Activated CD4-positive, alpha-beta T cell treated with anti-CD3 and anti-CD28 coated beads, Interleukin-2, Interleukin-6, amounts not matched to agents 100 ng/mL and 50 ng/mL, durations not matched to agents 16 hours and 8 hours (primary cell): ENCODE data around the gene SI.
"Not testable (repeated sequence)": the region's sequence is repeated elsewhere in the genome, so short reads cannot be mapped to it uniquely, and the experiment has no call there.

Experiments
- DNase-seq: peaks from one replicate; pipeline ENCODE4 v3.0.0-alpha.2; 2020

SI gene

DNA sequence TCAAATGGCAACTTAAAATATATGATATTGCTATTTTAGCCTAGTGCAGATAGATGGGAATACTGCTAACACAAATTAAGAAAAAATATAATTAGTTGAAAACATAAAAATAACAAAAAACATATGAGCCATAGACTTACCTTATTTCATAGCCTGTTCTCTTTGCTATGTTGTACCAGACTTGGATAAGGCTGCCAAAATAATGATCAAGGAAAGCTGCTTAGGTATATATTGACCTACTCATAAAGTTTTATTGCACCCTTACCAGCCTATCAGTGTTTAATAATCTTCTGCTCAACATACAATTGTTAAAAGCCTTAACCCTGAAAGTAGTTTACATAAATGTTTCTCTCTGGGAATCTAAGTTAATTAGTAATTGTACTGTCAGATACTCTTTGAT, at the start of gene SI:
Gene SI, minus strand, starts transcription at position 204 of the 400 bp plus-strand sequence. CDS start 2,484 bp downstream, outside the sequence.
- no peak for DNase-seq

DNA sequence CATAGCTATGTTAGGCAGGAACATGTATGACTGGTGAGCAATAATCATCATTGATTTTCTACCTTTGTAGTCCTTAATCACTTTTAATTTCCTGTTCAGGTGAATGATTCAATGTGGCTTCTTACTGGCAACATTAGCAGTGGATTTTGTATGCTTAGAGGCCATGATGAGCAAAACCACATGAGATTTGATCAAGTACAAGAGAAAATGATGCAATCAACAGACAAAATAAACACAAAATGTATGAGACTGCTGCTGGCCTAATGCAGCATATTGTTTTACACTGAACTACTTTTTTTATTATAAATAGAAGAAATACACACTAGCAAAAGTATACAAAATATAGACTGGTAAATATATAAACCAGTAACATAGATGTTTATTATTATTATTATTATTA, 47.5 kb upstream of the SI start:
- DNase-seq = no peak

DNA sequence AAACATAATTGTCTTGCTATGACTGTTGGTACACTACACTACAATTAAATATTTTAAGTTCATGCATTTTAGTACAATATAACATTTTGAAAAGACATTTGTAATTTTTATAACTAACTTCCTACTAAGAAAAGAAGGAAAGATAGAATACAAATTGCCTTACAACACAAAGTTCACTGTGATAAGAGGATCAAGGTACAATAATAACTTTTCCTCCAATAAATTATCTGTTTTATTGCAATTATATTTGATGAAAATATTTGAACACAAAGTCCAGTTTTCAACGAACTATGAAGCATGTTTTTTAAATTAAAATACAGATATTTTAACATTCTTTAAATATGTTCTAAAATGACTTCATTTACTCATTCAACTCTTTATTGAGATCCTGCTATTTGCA, 33.1 kb upstream of the SI start:
- DNase-seq = no peak

DNA sequence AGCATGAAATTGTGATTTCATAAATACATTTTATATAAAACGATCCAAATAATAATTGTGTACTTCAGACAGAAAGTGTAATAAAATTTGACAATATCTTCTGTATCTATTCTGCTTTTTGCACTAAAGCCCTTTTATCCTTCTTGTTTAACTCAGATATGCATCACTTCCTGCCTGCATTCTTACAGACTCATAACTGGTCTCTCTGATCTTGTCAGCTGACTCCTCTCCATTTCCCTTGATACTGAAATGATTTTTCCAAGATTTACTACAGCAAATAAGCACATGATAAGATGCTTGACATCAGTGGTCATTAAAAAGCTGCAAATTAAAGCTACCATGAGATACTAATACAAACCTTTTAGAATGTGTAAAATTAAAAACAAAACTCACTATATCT, 25.3 kb upstream of the SI start:
- DNase-seq = no peak

DNA sequence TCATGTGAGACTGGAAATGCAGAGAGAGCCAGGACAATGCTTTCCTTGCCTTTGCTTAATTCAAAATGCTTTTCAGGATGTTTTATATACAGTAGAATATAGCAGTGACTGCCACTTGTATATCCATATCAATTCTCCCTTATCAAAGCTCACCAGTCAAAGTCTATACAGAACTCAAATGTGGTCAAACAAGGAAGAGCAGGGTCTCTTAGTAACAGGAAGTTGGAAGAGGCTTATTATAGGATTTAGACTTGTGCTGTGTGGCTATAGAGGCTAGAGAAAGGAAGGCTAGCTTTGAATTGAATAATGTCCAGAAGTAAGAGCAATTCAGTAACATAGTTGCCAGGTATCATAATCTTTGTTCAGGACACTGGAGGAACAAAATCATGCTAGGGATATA, 4.4 kb upstream of the SI start:
- no peak for DNase-seq

DNA sequence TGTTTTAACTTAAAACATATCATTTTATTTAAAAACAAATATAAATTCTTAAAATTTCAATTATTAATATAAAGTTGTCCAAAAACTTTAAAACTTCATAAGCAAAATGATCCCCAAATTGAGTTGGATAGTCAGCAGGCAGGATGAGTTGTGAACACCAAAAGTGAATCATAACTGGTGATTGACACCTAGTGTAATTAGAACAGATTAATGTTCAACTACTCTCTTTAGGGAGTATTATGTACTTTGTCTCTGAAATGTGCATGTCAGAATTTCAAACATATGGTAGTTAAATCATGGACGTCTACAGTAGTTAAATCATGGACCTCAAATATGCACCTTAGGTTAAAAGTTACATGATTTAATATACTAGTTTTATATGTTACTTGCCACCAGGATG, 2.9 kb upstream of the SI start:
- DNase-seq = no peak

DNA sequence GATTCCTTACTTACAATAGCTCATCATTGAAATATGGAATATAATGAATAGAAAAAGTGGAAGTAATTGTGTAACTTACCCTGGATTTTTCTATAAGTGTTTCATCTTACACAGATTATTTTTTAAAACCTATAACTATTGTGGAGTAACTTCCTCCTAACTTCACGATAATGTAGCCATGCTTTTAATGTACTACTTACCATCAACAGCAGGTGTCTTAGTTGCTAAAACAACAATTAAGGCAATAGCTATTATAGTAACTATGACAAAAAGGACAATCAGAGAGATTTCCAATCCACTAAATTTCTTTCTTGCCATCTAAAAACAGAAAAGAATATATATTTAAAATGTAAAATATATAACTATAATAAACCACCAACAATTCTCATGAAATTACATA, 2.6 kb downstream of the SI start:
- no peak for DNase-seq

DNA sequence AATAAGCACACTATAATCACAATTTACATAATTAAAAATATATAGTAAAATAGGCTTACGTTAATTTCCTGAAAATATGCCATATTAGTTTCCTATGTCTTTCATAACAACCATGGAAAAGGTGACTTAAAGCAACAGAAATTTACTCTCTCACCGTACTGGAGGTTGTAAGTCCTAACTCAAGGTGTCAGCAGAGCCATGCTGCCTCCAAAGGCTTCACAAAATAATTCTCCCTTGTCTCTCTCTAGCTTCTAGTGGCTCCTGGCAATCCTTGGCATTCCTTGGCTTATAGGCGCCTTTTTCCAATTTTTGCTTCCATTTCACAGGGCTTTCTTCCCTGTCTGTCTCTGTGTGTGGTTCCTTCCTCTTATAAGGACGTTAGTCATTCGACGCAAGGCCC, 7.6 kb downstream of the SI start:
- DNase-seq = no peak

DNA sequence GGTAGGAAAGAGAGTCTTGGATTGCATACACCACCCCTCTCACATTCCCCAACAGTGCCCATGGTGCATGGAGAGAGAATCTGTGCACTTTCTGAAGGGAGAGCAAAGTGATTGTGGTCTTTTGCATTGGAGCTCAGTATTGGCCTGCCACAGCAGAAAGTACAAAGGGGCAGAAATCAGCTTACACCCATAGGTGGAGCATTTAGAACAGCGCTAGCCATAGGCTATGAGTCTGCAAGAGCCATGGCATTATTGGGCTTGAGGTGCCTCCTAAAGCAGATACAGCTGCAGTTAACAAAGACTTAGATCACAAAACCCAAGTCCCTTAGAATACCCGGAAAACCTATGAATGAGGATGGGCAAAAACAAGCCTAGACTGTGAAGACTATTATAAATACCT, 21.8 kb downstream of the SI start:
- DNase-seq = no peak

DNA sequence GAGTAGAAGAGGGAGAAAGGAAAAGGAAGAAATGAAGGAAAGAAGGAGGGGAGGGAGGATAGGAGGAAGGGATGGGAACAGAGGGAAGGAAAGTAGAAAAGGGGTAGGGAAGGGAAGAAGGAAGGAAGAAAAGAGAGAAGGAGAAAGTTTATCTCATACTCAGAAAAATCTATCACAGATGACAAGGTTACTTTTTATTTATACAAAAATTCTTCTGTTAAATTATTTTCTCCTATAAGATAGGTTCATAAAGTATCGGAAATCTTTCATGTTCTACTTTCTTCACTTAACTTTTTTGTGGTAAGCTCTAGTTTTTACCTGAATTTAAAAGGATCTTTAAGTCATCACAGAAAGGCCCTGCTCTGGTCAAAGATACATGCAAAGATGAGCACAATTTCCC, 38.1 kb downstream of the SI start:
- DNase-seq = no peak

DNA sequence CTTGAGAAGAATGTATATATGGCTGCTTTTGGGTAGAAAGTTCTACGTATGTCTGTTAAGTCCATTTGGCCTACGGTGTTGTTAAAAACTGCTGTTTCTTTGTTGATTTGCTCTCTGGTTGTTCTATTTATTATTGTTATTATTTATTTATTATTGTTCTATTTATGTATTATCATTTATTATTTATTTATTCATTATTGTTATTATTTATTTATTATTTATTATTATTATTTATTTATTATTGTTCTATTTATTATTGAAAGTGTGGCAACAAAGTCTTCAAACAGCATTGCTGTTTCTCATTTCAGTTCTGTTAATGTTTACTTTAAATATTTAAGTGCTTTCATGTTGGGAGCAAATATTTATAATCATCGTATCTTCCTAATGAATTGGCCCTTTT, 66.7 kb downstream of the SI start:
- no peak for DNase-seq

DNA sequence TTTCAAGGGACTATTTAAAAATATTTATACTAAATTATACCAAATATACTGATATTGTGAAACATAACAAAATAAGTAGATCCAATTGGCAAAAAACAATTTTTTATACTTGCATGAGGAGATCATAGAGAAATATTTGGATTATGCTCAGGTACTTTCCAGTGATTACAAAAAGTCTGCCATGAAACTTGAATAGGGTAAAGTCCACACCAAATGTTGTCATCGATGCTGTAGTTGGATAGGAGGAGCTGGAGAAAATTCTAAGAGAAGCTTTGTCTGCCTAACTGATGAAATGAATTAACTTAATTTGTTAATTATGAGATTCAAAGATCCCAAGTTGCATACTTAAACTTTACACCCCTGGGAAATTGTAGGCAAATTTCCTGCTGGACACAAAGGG, 93.3 kb downstream of the SI start:
- DNase-seq = no peak

DNA sequence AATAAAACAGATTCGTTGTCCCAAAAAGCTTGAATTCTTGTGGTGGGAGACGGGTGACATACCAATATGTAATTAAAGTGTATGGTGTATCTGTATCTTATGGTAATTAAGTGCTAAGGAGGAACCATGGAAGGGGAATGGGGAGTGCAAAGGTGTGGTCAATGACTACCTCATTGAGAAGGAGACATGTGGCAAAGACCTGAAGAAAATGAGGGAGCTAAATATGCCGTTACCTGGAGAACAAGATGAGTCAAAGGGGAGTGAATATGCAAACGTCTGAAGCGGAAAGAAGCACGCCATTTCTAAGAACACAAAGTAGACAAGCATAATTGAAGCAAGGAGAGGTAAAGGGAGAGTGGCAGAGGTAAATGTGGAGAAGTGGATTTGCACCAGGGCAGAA, 115.7 kb downstream of the SI start:
- no peak for DNase-seq

DNA sequence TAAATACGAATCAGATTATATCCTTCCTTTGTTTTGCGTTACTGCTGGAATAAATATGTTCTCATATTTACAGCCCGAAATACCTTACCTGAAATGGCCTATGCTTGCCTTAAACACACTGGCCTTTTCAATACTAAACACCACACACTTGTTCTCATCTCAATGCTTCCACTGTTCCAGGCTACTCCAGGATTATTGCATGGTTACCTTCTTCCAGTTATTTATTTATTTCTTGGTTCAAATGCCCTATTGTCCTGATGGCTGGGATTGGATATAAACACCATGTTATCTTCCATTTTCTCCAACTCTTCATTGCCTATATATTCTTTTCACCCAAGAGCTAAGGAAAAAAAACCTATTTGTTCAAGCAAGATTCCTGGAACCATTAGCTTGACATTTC, 125.3 kb downstream of the SI start:
- DNase-seq = no peak

DNA sequence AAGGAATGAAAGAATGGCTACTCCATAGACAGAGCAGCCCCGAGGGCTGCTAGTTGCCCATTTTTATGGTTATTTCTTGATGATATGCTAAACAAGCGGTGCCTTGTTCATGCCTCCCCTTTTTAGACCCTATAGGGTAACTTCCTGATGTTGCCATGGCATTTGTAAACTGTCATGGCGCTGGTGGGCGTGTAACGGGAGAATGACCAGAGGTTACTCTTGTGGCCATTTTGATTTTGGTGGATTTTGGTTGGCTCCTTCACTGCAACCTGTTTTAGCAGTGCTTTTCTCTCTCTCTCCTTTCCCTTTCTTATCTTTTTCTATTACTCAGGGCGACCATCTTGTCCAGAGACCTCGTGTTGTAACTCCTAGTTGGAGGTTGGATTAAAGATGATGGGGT, 126.9 kb downstream of the SI start:
- DNase-seq = not testable (repeated sequence)

DNA sequence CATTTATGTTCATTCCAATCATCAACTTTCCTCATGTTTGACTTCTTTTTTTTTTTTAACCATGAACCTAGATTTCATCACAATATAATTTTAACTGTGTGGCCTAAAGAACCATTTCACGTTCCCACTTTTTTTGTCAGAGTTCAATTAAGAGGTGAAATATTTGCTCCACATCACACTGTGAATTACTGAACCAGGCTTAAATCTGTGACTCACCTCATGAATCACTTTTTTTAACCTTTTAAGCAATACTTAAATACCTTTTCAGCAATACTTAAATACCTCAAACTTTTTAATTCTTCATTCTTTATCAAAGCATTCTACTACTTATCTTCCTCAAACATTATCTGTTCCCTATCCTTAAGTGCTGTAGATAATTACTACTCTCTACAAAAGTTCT, 137.6 kb downstream of the SI start:
- no peak for DNase-seq

DNA sequence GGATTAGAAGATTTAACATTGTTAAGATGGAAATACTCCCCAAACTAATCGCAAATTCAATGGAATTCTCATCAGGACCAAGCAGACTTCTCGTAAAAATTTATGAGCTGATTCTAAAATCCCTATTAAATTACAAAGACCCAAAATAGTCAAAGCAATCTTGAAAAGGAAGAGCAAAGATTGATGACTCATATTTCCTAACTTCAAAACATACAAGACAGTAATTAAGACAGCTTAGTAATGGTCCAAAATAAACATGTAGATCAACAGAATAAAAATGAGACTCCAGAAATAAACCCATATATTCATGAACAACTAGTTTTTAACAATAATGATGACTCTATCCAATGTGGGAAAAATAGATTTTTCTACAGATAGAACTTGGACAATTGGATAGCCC, 148.7 kb downstream of the SI start:
- DNase-seq = no peak
